ENCODE measurements around the gene PRKG1. TPM values are rescaled to one million over a fixed set of nuclear protein-coding genes. Genes with fewer than 3 reads are reported as not detected.

The PRKG1 gene
- total and polyA plus RNA-seq, 2 of the 4 experiments (the other 2 are of a cell fraction) = 3.5 to 18.3 TPM

- no peak overlapping the region for H3K9ac ChIP-seq (ENCODE audit: low read depth, low read length)
- no peaks in the 10 kb centered on the region for H3K9me1 ChIP-seq (ENCODE audit: insufficient read depth, low read length)
- no peaks in the 10 kb centered on the region; the same call in 1 of the 2 replicates for H4K20me1 ChIP-seq (ENCODE audit: insufficient read depth, low read length)
- no peaks in the 10 kb centered on the region for H3K36me3 ChIP-seq (ENCODE audit: control insufficient read depth, insufficient read depth, low read length)
- dilution Hi-C loops (cut with HindIII; ENCODE audit: low sequenced_read_pairs, unreplicated experiment) (no loop called here), in situ Hi-C loops (cut with MboI; ENCODE audit: low sequenced_read_pairs) (no loop called here), intact Hi-C loops (cut with micrococcal nuclease) (loop anchor here (10.0 kb wide), 3 partner anchors 208 to 1002 kb away; no protein-coding TSS in a partner anchor)
- no peak overlapping the region for H2AK9ac ChIP-seq (replicated peaks; ENCODE audit: low read depth, low read length, poor library complexity)
- no peak overlapping the region for H3K27ac ChIP-seq (ENCODE audit: insufficient read depth, low read length)
- H4K8ac ChIP-seq (ENCODE audit: low read depth in 2 of 2, low read length in 2 of 2) = no peak overlapping the region
- no peak overlapping the region for H2BK120ac ChIP-seq (ENCODE audit: low read depth, low read length)
- ATAC-seq (ENCODE audit: low read depth) (no peak), DNase-seq (no peak)
- no peak overlapping the region for H2AFZ ChIP-seq (replicated peaks; ENCODE audit: low read length, poor library complexity)
- ChIA-PET POLR2A (ENCODE audit: unreplicated experiment) (no interaction called here), CTCF (no interaction called here)
- H3K27me3 ChIP-seq (ENCODE audit: control insufficient read depth, insufficient read depth, low read length) = no peaks in the 10 kb centered on the region
- no peak overlapping the region for H4K91ac ChIP-seq (ENCODE audit: insufficient read depth, low read depth, low read length)
- WGBS, 2 experiments (ENCODE audit: extremely low coverage in 2 of 2, insufficient read length in 1 of 2) = 100% methylated on average over 1 of the region's 2 CpGs; no CpG with 5 or more reads in 1 of the 2 experiments
- TF ChIP-seq USF2 (IDR thresholded peaks at IDR 0.05; ENCODE audit: low read depth, low read length) (no peak), FOS (IDR thresholded peaks at IDR 0.05; ENCODE audit: low read depth, low read length) (no peak), MAFK (IDR thresholded peaks at IDR 0.05; ENCODE audit: low read depth, low read length) (no peak), RFX5 (IDR thresholded peaks at IDR 0.05; ENCODE audit: low read depth, low read length) (no peak), RAD21 (IDR thresholded peaks at IDR 0.05; ENCODE audit: low read length) (no peak), BHLHE40 (IDR thresholded peaks at IDR 0.05; ENCODE audit: low read depth, low read length) (no peak), CHD1 (IDR thresholded peaks at IDR 0.05; ENCODE audit: low read depth, low read length) (no peak), NFE2L2 (IDR thresholded peaks at IDR 0.05; ENCODE audit: low read depth, low read length) (no peak), ELK1 (IDR thresholded peaks at IDR 0.05; ENCODE audit: borderline replicate concordance, low read depth, low read length) (no peak), POLR2A (IDR thresholded peaks at IDR 0.05; ENCODE audit: low read depth, low read length) (no peak), MAZ (IDR thresholded peaks at IDR 0.05; ENCODE audit: borderline replicate concordance, low read depth, low read length) (no peak), SMC3 (IDR thresholded peaks at IDR 0.05; ENCODE audit: low read depth, low read length) (no peak), RCOR1 (IDR thresholded peaks at IDR 0.05; ENCODE audit: insufficient replicate concordance, low read length) (no peak)
- TF ChIP-seq, protein P1, sequence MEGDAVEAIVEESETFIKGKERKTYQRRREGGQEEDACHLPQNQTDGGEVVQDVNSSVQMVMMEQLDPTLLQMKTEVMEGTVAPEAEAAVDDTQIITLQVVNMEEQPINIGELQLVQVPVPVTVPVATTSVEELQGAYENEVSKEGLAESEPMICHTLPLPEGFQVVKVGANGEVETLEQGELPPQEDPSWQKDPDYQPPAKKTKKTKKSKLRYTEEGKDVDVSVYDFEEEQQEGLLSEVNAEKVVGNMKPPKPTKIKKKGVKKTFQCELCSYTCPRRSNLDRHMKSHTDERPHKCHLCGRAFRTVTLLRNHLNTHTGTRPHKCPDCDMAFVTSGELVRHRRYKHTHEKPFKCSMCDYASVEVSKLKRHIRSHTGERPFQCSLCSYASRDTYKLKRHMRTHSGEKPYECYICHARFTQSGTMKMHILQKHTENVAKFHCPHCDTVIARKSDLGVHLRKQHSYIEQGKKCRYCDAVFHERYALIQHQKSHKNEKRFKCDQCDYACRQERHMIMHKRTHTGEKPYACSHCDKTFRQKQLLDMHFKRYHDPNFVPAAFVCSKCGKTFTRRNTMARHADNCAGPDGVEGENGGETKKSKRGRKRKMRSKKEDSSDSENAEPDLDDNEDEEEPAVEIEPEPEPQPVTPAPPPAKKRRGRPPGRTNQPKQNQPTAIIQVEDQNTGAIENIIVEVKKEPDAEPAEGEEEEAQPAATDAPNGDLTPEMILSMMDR (conservative IDR thresholded peaks at IDR 0.05; ENCODE audit: low read depth, low read length) = no peak
- no peak overlapping the region for H3K56ac ChIP-seq (ENCODE audit: extremely low read depth, insufficient read depth, low read length)
- H3K4me2 ChIP-seq (ENCODE audit: low read depth, low read length) = no peak overlapping the region
- no peak overlapping the region for H3K4ac ChIP-seq (ENCODE audit: low read depth, low read length)
- no peak overlapping the region for H2BK20ac ChIP-seq (ENCODE audit: low read depth, low read length)
- H2AK5ac ChIP-seq (ENCODE audit: low read depth, low read length) = no peak overlapping the region
- H3K4me1 ChIP-seq (ENCODE audit: control insufficient read depth, insufficient read depth, low read length) = peaks cover 1% of the 10 kb centered on the region; the same call in 1 of the 2 replicates
- H2BK15ac ChIP-seq (ENCODE audit: low read depth, low read length) = no peak overlapping the region
- no peak overlapping the region for H3K14ac ChIP-seq (replicated peaks; ENCODE audit: low read depth, low read length)
- no TSS peak for BruUV-seq (replicated peaks)
- no peak overlapping the region for H4K5ac ChIP-seq (ENCODE audit: low read depth, low read length)
- H3K4me3 ChIP-seq (ENCODE audit: insufficient read depth, low read depth, low read length) = no peak overlapping the region
- H2BK5ac ChIP-seq (ENCODE audit: low read depth, low read length, poor library complexity, severe bottlenecking) = no peak overlapping the region
- H3K23ac ChIP-seq (ENCODE audit: low read depth, low read length) = no peak overlapping the region
- H3K18ac ChIP-seq (ENCODE audit: low read depth, low read length) = no peak overlapping the region
- 0 out of 4 replicates have a peak, but pooled peaks cover 0 to 2% of the 10 kb centered on the region in 2 experiments for H3K79me1 ChIP-seq (ENCODE audit: low read depth in 1 of 2, low read length in 2 of 2)
- no peaks in the 10 kb centered on the region for H3K9me3 ChIP-seq (ENCODE audit: control insufficient read depth, insufficient read depth, low read length)
These were observed 932.8 kb downstream of the PRKG1 start for GRCh38 chr10:52007091-52007490.
